ENCODE measurements around the gene SNTB2. TPM values are rescaled to one million over a fixed set of nuclear protein-coding genes. Genes with fewer than 3 reads are reported as not detected.

Gene SNTB2
- total and polyA plus RNA-seq, 9 of the 15 experiments (the other 6 are each of a cell fraction or from before 2014, with no cell fraction given), result 1.2 to 13.7 (median 5.7) TPM

- Histone ChIP-seq H3K4me1 (replicated peaks in 1 of 2; ENCODE audit: control insufficient read depth in 2 of 2, insufficient read depth in 2 of 2, low read length in 2 of 2) (peaks cover 0 to 4% of the 10 kb centered on the region in 2 experiments; a peak in 2 of 5 replicates), H3K9me3 (replicated peaks; ENCODE audit: control insufficient read depth, insufficient read depth, low read depth, low read length) (no peaks in the 10 kb centered on the region), H3K9me1 (ENCODE audit: control insufficient read depth, insufficient read depth, low read length) (no peaks in the 10 kb centered on the region), H3K36me3 (ENCODE audit: control insufficient read depth, insufficient read depth, low read length) (peaks cover 42% of the 10 kb centered on the region), H2AFZ (ENCODE audit: low read depth, low read length) (no peak overlapping the region), H3K4me2 (ENCODE audit: insufficient read depth, low read length) (no peak overlapping the region), H3K4me3 (no peak overlapping the region), H3K79me2 (ENCODE audit: control insufficient read depth, insufficient read depth, low read length) (peaks cover 15% of the 10 kb centered on the region), H4K20me1 (replicated peaks; ENCODE audit: control insufficient read depth, insufficient read depth, low read length) (peaks cover 4% of the 10 kb centered on the region; the same call in 1 of the 2 replicates), H3K27ac (ENCODE audit: extremely low read depth, low read depth, low read length) (no peak overlapping the region), H3K9ac (ENCODE audit: insufficient read depth in 1 of 2, low read depth in 2 of 2, low read length in 2 of 2) (no peak overlapping the region), H3K27me3 (ENCODE audit: control insufficient read depth in 2 of 2, insufficient read depth in 2 of 2, low read length in 2 of 2) (no peaks in the 10 kb centered on the region)
- BruUV-seq (replicated peaks), result no TSS peak
- ATAC-seq, result no peak
- no peak for FAIRE-seq
- ChIA-PET POLR2A (interaction anchor here (1.4 kb wide), 1 partner anchor 16 kb away, joined by 3 read pairs; the partner anchor contains the start of gene PDF), CTCF (ENCODE audit: low intra/inter-chr PET ratio) (no interaction called here)
- in situ Hi-C loops (cut with MboI), result no loop called here
- DNase-seq (ENCODE audit: extremely low read depth in 1 of 4, low spot score in 3 of 4), result no peak
- intact Hi-C loops (cut with micrococcal nuclease), result no loop called here
- TF ChIP-seq, protein P1, sequence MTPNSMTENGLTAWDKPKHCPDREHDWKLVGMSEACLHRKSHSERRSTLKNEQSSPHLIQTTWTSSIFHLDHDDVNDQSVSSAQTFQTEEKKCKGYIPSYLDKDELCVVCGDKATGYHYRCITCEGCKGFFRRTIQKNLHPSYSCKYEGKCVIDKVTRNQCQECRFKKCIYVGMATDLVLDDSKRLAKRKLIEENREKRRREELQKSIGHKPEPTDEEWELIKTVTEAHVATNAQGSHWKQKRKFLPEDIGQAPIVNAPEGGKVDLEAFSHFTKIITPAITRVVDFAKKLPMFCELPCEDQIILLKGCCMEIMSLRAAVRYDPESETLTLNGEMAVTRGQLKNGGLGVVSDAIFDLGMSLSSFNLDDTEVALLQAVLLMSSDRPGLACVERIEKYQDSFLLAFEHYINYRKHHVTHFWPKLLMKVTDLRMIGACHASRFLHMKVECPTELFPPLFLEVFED (CRISPR knock-in tag; conservative IDR thresholded peaks at IDR 0.05), result no peak
- TF ChIP-seq POLR2A (conservative IDR thresholded peaks at IDR 0.05), result 0 out of 2 replicates have a peak, but pooled peaks have one; percentile 12
- 69% methylated on average over 4 of the region's 4 CpGs for WGBS (ENCODE audit: insufficient coverage, low coverage, missing lambda C conversion rate)
Observed at GRCh38 chr16:69345923-69346322, 159.0 kb downstream of the SNTB2 start.

- intact Hi-C loops (cut with micrococcal nuclease), result no loop called here
- FAIRE-seq (peak; percentile 73), ATAC-seq (peak; percentile 72), DNase-seq (ENCODE audit: extremely low read depth in 1 of 4, low spot score in 3 of 4) (peak in 1 of 4 experiments; percentile 41)
- BruUV-seq (replicated peaks), result no TSS peak
- no peaks in the 10 kb centered on the region for H3K9me3 ChIP-seq (replicated peaks; ENCODE audit: control insufficient read depth, insufficient read depth, low read depth, low read length)
- CTCF ChIA-PET (ENCODE audit: low intra/inter-chr PET ratio), result interaction anchor here (0.5 kb wide), 1 partner anchor 250 kb away, joined by 3 read pairs; no protein-coding TSS in a partner anchor
- H3K79me2 ChIP-seq (ENCODE audit: control insufficient read depth, insufficient read depth, low read length), result peaks cover 8% of the 10 kb centered on the region
- 31% methylated on average over 6 of the region's 6 CpGs for WGBS (ENCODE audit: insufficient coverage, low coverage, missing lambda C conversion rate)
- H4K20me1 ChIP-seq (replicated peaks; ENCODE audit: control insufficient read depth, insufficient read depth, low read length), result peaks cover 4% of the 10 kb centered on the region; the same call in 1 of the 2 replicates
- H3K9me1 ChIP-seq (ENCODE audit: control insufficient read depth, insufficient read depth, low read length), result no peaks in the 10 kb centered on the region
- no peak overlapping the region for H2AFZ ChIP-seq (ENCODE audit: low read depth, low read length)
- POLR2A ChIA-PET, result interaction anchor here (0.6 to 1.5 kb wide), 5 partner anchors 18 to 646 kb away, joined by 3 read pairs; no protein-coding TSS in a partner anchor
- H3K4me1 ChIP-seq (replicated peaks in 1 of 2; ENCODE audit: control insufficient read depth in 2 of 2, insufficient read depth in 2 of 2, low read length in 2 of 2), result no peaks in the 10 kb centered on the region; a peak in 1 of 5 replicates
- no peak overlapping the region for H3K4me2 ChIP-seq (ENCODE audit: insufficient read depth, low read length)
- H3K36me3 ChIP-seq (ENCODE audit: control insufficient read depth, insufficient read depth, low read length), result peaks cover 34% of the 10 kb centered on the region
- no peaks in the 10 kb centered on the region for H3K27me3 ChIP-seq (ENCODE audit: control insufficient read depth in 2 of 2, insufficient read depth in 2 of 2, low read length in 2 of 2)
- no peak overlapping the region for H3K4me3 ChIP-seq
- no peak overlapping the region for H3K9ac ChIP-seq (ENCODE audit: insufficient read depth in 1 of 2, low read depth in 2 of 2, low read length in 2 of 2)
- no peak overlapping the region for H3K27ac ChIP-seq (ENCODE audit: extremely low read depth, low read depth, low read length)
- in situ Hi-C loops (cut with MboI), result no loop called here
- peak; percentile 84 for TF ChIP-seq C11orf30 (IDR thresholded peaks at IDR 0.05; ENCODE audit: low read depth)
- TF ChIP-seq ZNF316 (IDR thresholded peaks at IDR 0.05), result peak; percentile 95
- peak in 1 of 2 experiments; percentile 77; a peak in 2 of 4 replicates for TF ChIP-seq HDAC1 (IDR thresholded peaks at IDR 0.05)
- peak; percentile 31; the same call in 1 of the 2 replicates for TF ChIP-seq MAFF (IDR thresholded peaks at IDR 0.05; ENCODE audit: low read length)
- 0 out of 2 replicates have a peak, but pooled peaks have one; percentile 30 for TF ChIP-seq HDAC2 (IDR thresholded peaks at IDR 0.05)
- peak; percentile 33; the same call in 1 of the 2 replicates for TF ChIP-seq MAFK (IDR thresholded peaks at IDR 0.05; ENCODE audit: low read length)
- TF ChIP-seq RCOR1 (IDR thresholded peaks at IDR 0.05; ENCODE audit: borderline replicate concordance in 1 of 2, low read depth in 2 of 2, low read length in 2 of 2), result peak in 1 of 2 experiments; percentile 84; a peak in 2 of 4 replicates
- TF ChIP-seq KDM1A (IDR thresholded peaks at IDR 0.05), result peak; percentile 96 to 97
- peak; percentile 61 for TF ChIP-seq MAFG (tag; conservative IDR thresholded peaks at IDR 0.05)
- TF ChIP-seq EGR1 (conservative IDR thresholded peaks at IDR 0.05), result no peak
- TF ChIP-seq EZH2 (IDR thresholded peaks at IDR 0.05; ENCODE audit: borderline replicate concordance, low read depth, low read length), result no peak
- TF ChIP-seq BACH1 (tag; IDR thresholded peaks at IDR 0.05), result peak; percentile 89
- TF ChIP-seq RBM39 (optimal IDR thresholded peaks at IDR 0.05; ENCODE audit: low read depth, low read length), result no peak
- no peak for TF ChIP-seq ILF3 (IDR thresholded peaks at IDR 0.05; ENCODE audit: borderline replicate concordance)
- TF ChIP-seq NFE2 (IDR thresholded peaks at IDR 0.05; ENCODE audit: low read depth), result peak; percentile 60
Observed at GRCh38 chr16:69346683-69347082, 159.7 kb downstream of the SNTB2 start.

Measured in K562 (cell line).